22Rv1 (cell line): Measurements from ENCODE around the gene SPATA6.

Experiments
- CTCF ChIP-seq: fragments of 450-650 bp; IDR thresholded peaks from 2 replicates; pipeline ENCODE4 v1.5.1; 2017; ENCODE audit warnings: mild to moderate bottlenecking
- ZFX ChIP-seq: fragments of 450-650 bp; IDR thresholded peaks from 2 replicates; pipeline ENCODE4 v1.6.1; 2017; ENCODE audit warnings: antibody characterized with exemption, borderline replicate concordance

GRCh38 chr1:48430832-48431231 lies 41.2 kb downstream of the SPATA6 start:
- TF ChIP-seq CTCF (no peak), ZFX (no peak)
